Activated effector memory CD4-positive, alpha-beta T cell treated with anti-CD3 and anti-CD28 coated beads, Interleukin-2, amount 50 U/mL, for 16 hours (primary cell): ENCODE results near the gene NBPF6.
"Not testable (repeated sequence)": the region's sequence is repeated elsewhere in the genome, so short reads cannot be mapped to it uniquely, and the experiment has no call there.

Experiments
- DNase-seq: peaks from one replicate; pipeline ENCODE4 v3.0.0-alpha.2; 2020

Gene NBPF6, protein sequence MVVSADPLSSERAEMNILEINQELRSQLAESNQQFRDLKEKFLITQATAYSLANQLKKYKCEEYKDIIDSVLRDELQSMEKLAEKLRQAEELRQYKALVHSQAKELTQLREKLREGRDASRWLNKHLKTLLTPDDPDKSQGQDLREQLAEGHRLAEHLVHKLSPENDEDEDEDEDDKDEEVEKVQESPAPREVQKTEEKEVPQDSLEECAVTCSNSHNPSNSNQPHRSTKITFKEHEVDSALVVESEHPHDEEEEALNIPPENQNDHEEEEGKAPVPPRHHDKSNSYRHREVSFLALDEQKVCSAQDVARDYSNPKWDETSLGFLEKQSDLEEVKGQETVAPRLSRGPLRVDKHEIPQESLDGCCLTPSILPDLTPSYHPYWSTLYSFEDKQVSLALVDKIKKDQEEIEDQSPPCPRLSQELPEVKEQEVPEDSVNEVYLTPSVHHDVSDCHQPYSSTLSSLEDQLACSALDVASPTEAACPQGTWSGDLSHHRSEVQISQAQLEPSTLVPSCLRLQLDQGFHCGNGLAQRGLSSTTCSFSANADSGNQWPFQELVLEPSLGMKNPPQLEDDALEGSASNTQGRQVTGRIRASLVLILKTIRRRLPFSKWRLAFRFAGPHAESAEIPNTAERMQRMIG

DNA sequence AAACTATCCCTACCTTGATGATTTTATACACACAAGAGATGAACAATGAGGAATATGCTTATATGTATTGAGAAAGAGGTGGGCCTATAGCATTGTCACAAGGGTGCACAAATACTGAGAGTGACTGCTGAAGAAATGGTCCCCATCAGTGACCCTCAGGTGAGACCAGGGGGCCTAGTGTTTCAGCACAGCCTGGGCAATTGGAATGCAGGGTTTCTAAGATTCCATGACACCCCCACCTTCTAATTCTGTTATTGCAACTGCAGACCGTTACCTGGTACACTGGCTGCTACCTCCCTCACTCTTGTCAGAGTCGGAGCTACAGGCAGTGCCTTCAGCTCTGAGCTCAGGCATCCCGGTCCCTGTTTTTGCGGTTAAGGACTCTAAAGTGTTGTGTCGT is at the start of gene NBPF6:
Gene NBPF6, plus strand, starts transcription at position 301 of the 400 bp plus-strand sequence. CDS start 259 bp downstream, outside the sequence.
- not testable (repeated sequence) for DNase-seq

DNA sequence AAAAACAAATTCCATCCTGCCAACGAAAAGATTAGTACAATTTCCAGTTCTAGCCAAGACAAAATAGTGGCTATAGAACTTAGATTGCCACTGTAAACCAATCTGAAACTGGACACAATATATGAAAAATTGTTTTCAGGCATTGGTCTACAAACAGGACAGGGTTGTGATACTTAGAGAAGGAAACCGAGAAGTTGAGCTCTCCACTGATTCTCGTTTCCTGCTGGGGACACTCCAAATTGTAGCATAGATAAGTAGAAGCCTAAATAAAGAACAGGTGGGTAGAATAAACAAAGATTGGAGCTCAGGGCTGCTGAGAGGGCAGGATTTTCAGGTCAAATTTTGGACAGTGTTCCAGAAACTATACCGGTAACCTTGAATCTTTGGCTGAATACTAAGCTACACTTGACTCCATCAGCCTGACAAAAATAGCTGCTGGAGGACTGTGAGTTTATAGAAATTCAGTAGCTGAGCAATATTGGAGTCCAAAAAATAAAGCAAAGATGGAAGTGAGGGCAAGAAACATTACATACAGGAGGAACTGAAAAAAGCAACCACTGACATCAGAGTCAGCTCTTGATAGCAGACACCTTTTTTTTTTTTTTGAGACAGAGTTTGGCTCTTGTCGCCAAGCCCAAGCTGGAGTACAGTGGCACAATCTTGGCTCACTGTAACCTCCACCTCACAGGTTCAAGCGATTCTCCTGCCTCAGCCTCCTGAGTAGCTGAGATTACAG is 38.9 kb upstream of the NBPF6 start:
- not testable (repeated sequence) for DNase-seq

DNA sequence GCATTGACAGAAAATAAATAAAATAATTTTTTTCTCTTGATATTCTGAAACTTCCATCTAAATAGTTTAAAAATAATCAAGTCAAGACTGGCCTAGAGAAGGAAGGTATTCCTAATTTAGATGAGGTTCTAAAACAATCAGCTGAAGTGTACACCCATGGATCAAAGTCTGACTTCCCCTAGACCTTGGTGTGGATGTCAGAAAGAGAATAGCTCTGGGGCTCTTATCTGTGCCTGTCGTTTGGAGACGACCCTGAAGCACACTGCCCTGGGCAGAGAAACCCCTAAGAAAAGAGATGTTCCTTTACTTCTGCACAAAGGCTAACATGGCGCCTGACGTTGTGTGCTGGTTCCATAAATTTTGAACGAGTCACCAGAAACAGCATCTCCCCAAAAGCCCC is 30.0 kb upstream of the NBPF6 start:
- DNase-seq = not testable (repeated sequence)

DNA sequence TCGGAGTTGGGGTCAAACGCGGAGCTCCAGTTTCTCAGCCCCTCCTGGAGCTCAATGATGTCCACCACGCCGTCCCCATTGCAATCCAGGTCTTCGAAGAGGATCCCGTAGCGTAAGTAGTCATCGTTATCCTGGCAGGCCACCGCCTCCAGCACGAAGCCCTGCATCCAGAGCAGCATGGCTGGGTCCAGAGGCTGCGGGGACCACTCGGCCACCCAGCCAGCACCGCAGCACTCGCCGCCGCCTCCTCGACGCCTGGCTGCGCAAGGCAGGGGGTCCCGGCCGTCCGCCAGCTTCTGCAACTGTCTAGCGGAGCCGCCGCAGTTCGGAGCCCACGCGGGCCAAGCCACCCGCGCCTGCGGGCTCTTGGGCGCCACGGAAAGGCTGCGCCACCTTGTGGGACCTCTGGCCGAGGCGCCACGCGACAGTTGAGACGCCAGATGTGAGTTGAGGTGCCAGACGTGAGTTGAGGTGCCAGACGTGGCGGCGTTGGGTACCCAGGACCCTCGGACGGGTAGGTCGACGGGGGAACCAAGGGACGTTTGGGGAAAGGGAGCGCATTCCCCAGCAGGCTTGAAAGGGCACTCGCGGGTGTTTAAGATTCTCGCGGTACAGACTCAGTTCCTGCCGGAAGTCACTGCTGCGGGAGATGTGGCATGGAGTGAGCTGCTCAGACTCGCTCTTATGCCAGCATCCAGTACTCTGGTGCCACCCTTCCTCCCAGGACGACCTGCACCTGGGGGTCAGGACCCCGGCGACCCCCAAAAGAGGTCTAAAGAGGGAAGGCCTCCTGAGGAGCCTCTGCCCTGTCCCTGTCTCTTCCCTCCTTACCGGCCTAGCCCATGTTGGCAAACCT is 28.9 kb upstream of the NBPF6 start:
- not testable (repeated sequence) for DNase-seq

DNA sequence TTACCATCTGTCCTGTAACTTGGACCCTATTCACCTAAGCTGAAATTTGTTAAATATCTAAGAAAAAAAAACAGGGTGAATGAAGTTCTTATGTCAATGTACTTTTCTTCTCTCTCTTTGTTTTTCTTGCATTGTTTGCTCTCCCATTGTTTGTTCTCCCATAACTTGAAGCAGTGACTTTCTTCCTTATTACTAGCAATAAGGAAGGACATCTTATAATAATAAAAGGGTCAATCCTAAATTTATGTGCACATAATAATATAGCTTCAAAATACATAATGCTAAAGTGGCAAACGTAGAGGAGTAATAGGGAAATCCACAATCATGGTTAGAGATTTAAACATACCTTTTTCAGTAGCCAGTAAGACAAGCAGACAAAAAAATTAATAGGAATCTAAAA is 23.3 kb upstream of the NBPF6 start:
- DNase-seq = not testable (repeated sequence)

DNA sequence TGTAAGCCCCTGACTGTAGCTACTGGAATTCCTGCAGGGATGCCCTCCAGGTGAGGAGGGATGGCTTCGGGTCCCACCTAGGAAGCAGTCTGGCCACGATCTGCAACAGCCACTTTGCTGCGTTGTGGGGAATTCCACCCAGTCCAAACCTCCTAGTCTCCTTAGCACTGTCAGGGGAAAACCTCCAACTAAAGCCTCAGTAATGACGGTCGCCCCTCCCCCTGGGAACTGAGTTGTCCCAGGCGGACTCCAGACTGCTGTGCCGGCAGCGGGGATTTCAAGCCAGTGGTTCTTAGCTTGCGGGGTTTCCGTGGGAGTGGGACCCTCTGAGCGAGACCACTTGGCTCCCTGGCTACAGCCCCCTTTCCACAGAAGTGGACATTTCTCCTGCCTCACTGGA is 18.1 kb upstream of the NBPF6 start:
- DNase-seq = not testable (repeated sequence)

DNA sequence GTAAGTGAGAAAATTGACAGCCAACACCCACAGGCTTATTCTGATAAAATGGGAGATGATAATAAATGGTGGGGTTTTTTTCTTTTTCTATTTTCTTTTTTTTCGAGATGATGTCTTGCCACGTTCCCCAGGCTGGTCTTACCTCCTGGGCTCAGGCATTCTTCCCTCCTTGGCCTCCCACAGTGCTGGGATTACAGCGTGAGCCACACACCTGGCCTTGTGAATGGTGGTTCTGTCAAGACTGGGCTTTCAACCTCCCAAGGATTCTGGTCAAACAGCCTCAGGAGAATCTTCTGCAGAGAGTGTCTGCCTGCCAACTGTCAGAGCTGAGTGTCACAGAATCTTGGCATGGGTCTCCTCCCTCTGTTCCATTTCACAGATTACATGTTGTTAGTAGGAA is 16.7 kb upstream of the NBPF6 start:
- not testable (repeated sequence) for DNase-seq

DNA sequence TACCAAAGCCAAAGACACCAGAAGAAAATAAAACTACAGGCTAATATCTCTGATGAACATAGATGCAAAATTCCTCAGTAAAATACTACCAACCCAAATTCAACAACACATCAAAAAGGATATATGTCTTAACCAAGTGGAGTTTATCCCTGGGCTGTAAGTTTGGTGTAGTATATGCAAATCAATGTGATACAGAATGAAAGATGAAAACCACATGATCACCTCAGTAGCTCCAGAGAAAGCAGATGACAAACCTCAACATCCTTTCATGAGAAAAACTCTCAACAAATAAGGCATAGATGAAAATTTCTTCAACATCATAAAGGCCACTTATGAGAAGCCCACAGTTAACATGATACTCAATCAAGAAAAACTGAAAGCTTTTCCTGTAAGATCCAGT is 11.6 kb upstream of the NBPF6 start:
- DNase-seq = not testable (repeated sequence)

DNA sequence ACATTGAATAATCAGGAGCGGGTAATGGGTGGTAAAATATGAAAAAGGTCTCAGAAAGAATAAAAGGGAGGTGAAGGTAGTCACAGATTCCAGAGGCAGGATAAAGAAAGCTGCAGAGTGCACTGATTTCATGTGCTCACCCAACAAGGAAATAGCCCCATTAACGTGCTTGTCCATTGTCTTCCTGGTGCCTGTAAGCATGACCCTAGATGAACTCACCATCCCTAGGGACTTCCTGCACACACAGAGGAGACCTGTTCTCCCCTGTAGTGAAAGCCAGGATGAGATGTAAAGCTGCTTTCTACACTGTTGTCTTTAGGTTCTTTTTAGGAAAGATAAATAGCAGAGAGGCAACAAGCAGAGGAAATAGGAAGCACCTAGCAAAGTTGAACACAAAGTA is 4.4 kb downstream of the NBPF6 start:
- not testable (repeated sequence) for DNase-seq

DNA sequence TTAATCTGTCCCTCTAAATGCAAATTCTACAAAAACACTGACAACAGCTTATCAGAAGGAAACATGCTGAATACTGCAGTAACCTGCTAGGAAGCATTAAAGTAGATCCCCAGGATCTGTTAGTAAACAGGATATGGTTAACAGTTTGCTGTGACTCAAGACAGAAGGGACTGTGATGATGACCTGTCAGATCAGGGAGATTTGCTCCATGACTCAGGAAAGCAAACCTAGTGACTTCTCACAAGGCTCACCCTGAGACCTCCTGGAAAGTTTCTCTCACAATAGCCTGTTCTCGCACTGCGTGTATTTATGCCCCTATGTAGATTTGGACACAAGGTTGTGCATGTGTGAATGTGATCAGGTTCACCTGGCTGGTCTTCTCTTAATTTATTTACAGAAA is 8.5 kb downstream of the NBPF6 start:
- not testable (repeated sequence) for DNase-seq

DNA sequence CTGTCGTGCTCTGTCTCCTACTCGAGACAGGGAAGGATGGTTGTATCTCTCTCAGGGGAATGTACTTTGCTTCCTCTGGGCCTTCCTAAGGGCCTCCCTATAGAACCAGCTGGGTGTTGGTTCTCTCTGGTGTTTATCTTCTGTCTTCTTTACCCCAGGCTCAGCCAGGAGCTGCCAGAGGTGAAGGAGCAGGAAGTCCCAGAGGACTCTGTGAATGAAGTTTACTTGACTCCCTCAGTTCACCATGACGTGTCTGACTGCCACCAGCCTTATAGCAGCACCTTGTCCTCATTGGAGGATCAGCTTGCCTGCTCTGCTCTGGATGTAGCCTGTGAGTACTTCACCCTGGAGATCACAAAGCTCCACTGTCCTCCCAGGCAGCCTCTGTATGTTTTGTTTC is 11.6 kb downstream of the NBPF6 start:
- not testable (repeated sequence) for DNase-seq

DNA sequence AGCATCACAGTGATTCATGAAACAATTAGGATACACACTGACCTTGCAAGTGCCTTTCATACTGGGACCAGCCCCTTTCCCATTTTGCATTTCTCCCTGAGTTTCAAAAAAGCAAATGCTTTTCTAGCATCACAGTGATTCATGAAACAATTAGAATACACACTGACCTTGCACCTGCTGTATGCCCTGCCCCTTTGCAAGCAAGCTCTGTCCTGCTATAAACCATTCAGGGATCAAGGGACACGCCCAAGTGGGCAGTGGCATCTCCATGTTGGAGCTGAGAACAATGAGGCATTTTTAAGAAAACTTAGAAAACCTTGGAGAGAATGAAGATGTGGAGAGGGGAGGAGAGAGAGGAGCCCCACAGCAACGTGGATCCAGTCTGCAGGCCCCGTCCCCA is 13.8 kb downstream of the NBPF6 start:
- DNase-seq = not testable (repeated sequence)

DNA sequence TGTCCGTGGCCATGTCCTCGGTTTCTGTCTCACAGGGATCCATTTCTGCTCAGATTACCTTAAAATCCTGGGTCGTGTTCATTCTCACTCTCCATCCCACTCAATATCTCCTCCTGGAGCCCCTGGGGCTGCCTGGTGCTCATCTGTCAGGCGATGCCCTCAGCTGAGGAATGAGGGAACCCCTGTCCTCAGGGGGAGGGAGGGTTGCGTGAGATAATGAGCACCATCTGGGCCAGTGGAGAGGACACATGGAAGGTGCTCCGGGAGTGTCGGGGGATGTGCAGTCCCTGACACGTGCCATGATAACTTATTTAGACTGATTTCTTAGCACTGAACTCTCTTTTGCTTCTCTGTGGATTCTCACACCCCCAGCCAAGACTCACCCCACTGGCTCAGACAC is 16.0 kb downstream of the NBPF6 start:
- not testable (repeated sequence) for DNase-seq

DNA sequence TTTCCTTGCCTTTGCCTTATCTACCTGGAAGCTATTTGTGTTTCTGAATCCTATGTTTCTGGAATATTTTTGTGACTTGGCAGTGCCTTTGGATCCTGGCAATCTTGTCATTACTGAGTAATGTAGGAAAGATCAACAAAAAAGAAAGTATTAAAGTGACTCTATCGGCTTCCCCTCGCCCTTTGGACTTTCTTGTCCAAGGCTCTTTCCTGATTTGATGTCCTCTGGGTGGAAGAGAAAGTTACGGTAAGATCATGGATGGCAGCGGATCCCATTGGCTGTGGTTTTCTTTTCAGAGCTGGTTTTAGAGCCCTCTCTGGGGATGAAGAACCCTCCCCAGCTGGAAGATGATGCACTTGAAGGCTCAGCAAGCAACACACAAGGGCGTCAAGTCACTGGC is 17.0 kb downstream of the NBPF6 start:
- DNase-seq = not testable (repeated sequence)

DNA sequence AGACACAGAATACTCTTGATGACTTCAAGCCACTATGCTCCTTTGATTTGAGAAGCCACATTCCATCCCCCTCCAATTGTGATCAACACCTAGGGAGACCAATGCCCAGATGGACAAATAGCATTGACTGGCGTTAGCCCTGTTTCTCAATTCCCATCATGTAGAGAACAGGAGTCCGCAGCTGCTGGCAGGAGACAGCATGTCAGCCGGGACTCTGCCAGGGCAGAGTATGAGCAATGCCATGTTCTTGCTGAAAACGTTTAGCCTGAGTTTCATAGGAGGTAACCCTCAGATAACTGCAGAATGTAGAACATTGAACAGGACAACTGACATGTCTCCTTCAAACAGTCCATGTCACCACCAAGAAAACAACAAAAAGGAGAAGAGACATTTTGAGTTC is 20.6 kb downstream of the NBPF6 start:
- DNase-seq = not testable (repeated sequence)

DNA sequence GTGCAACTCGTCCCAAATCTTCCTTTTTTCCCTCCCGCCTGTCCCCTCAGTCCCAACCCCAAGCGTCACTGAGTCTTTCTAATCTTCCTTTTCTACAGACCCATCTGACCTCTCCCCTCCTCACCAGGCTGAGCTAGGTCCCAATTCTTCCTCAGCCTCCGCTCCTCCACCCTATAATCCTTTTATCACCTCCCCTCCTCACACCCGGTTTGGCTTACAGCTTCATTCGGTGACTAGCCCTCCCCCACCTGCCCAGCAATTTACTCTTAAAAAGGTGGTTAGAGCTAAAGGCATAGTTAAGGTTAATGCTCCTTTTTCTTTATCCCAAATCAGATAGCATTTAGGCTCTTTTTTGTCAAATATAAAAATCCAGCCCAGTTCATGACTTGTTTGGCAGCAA is 24.4 kb downstream of the NBPF6 start:
- not testable (repeated sequence) for DNase-seq

DNA sequence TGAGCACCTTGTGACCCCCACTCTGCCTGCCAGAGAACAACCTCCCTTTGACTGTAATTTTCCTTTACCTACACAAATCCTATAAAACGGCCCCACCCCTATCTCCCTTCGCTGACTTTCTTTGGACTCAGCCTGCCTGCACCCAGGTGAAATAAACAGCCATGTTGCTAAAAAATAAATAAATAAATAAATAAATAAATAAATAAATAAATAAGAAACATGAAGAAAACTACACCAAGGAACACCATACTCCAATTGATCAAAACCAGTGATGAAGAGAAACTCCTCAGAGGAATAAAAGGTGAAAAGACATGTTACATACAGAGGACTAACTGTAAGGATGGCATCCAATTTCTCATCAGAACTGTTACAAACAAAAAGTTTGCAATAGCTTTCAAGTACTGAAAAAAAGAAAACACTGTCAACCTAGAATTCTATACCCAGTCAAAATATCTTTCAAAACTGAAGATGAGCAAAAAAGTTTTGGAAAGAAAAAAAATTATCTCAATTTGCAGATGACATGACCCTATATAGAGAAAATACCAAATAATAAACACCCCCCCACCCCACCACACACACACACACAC is 28.4 kb downstream of the NBPF6 start:
- no peak for DNase-seq

DNA sequence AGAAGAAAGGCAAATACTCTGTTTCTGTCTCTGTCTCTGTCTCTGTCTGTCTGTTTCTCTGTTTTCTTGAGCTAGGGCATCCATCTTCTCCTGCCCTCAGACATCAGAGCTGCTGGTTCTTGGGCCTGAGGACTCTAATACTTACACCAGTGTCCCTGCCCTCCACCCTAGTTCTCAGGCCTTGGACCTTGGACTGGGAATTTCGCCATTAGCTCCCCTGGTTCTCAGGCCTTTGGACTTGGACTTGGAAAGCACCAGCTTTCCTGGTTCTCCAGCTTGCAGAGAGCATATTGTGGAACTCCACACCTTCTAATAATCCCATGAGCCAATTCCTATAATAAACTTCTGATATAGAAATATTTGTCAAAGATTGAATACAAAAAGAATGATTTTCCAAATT is 32.6 kb downstream of the NBPF6 start:
- DNase-seq = no peak

DNA sequence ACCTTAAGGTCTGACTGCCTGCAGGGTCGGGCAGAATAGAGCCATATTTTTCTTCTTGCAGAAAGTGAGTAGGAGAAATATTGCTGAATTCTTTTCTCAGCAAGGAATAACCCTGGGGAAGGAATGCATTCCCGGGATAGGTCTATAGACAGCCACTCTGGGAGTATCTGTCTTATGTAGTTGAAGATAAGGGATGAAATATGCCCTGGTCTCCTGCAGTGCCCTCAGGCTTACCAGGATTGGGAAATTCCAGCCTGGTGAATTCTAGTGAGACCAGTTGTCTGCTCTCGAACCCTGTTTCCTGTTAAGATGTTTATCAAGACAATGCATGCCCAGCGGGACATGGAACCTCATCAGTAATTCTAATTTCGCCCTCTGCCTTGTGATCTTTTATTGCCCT is 35.8 kb downstream of the NBPF6 start:
- DNase-seq = not testable (repeated sequence)

DNA sequence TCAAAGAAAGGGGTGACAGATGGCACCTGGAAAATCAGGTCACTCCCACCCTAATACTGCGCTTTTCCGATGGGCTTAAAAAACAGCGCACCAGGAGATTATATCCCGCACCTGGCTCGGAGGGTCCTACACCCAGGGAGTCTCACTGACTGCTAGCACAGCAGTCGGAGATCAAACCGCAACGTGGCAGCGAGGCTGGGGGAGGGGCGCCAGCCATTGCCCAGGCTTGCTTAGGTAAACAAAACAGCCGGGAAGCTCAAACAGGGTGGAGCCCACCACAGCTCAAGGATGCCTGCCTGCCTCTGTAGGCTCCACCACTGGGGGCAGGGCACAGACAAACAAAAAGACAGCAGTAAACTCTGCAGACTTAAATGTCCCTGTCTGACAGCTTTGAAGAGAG is 36.6 kb downstream of the NBPF6 start:
- DNase-seq = not testable (repeated sequence)

DNA sequence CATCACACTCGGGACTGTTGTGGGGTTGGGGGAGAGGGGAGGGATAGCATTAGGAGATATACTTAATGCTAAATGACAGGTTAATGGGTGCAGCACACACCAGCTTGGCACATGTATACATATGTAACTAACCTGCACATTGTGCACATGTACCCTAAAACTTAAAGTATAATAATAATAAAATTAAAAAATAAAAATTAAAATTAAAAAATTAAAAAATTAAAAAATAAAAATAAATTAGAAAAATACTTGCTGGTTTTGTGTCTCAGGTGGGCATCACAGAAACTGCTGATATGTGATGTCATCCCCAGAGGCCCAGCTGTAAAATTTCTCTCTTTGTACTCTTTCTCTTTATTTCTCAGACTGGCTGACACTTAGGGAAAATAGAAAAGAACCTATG is 44.9 kb downstream of the NBPF6 start:
- DNase-seq = not testable (repeated sequence)

DNA sequence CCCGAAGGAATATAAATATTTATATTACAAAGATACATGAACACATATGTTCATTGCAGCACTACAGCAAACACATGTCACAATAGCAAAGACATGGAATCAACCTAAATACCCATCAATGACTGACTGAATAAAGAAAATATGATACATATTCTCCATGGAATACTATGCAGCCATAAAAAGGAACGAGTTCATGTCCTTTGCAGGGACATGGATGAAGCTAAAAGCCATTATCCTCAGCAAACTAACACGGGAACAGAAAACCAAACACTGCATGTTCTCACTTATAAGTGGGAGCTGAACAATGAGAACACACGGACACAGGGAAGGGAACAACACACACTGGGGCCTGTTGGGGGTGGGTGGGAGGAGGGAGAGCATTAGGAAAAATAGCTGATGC is 46.7 kb downstream of the NBPF6 start:
- not testable (repeated sequence) for DNase-seq
